ENCODE measurements around the gene NISCH.

NISCH gene

GRCh38 chr3:52518723-52519444 is 63.5 kb downstream of the NISCH start:
- peak overlapping the region; percentile 50 for H3K27ac ChIP-seq
- TF ChIP-seq CTCF (IDR thresholded peaks at IDR 0.05) (no peak), ZFX (IDR thresholded peaks at IDR 0.05; ENCODE audit: borderline replicate concordance) (no peak)

GRCh38 chr3:52519445-52520140 is 64.2 kb downstream of the NISCH start:
- TF ChIP-seq CTCF (IDR thresholded peaks at IDR 0.05) (no peak), ZFX (IDR thresholded peaks at IDR 0.05; ENCODE audit: borderline replicate concordance) (no peak)
- H3K27ac ChIP-seq: peak overlapping the region; percentile 50; the same call in 1 of the 2 replicates

GRCh38 chr3:52520141-52520667 is 64.8 kb downstream of the NISCH start:
- TF ChIP-seq CTCF (IDR thresholded peaks at IDR 0.05) (no peak), ZFX (IDR thresholded peaks at IDR 0.05; ENCODE audit: borderline replicate concordance) (no peak)
- H3K27ac ChIP-seq: no peak overlapping the region

GRCh38 chr3:52520716-52521487 is 65.5 kb downstream of the NISCH start:
- no peak overlapping the region for H3K27ac ChIP-seq
- TF ChIP-seq CTCF (IDR thresholded peaks at IDR 0.05) (no peak), ZFX (IDR thresholded peaks at IDR 0.05; ENCODE audit: borderline replicate concordance) (no peak)

- H3K27ac ChIP-seq: no peak overlapping the region
- TF ChIP-seq CTCF (IDR thresholded peaks at IDR 0.05) (no peak), ZFX (IDR thresholded peaks at IDR 0.05; ENCODE audit: borderline replicate concordance) (no peak)
Measured at GRCh38 chr3:52521488-52521824, 66.1 kb downstream of the NISCH start.

- no peak overlapping the region for H3K27ac ChIP-seq
- no peak for TF ChIP-seq CTCF (IDR thresholded peaks at IDR 0.05)
- TF ChIP-seq ZFX (IDR thresholded peaks at IDR 0.05; ENCODE audit: borderline replicate concordance): no peak
Measured at GRCh38 chr3:52521881-52522650, 66.7 kb downstream of the NISCH start.

Measured in 22Rv1 (cell line).